WTC11 (cell line): ENCODE measurements around the gene PUS1.

Experiments used
- HMGA2 ChIP-seq: fragments of 250-450 bp; sonication (Bioruptor Pico); IDR thresholded peaks from 2 replicates; pipeline ENCODE4 v1.4.0; 2021; ENCODE audit warnings: mild to moderate bottlenecking, moderate library complexity
- SMAD4 ChIP-seq: sonication (generic); formaldehyde crosslinking; IDR thresholded peaks from 2 replicates; pipeline ENCODE4 v1.8.0; 2022; ENCODE audit warnings: mild to moderate bottlenecking, missing genetic modification reagents
- TF ChIP-seq, protein P1 (sequence below): fragments of 200-600 bp; IDR thresholded peaks from 2 replicates; pipeline ENCODE4 v1.8.0; 2022; ENCODE audit warnings: antibody characterized with exemption
- TF ChIP-seq, protein P2 (sequence below): sonication (generic); formaldehyde crosslinking; IDR thresholded peaks from 2 replicates; pipeline ENCODE4 v1.8.1; 2022; ENCODE audit warnings: mild to moderate bottlenecking, moderate library complexity, missing genetic modification reagents
- TF ChIP-seq, protein P3 (sequence below): sonication (generic); formaldehyde crosslinking; conservative IDR thresholded peaks from 2 replicates; pipeline ENCODE4 v1.8.1; 2022; ENCODE audit warnings: mild to moderate bottlenecking, missing genetic modification reagents
- TF ChIP-seq, protein P4 (sequence below): sonication (generic); formaldehyde crosslinking; IDR thresholded peaks from 2 replicates; pipeline ENCODE4 v1.8.0; 2022; ENCODE audit warnings: mild to moderate bottlenecking, missing genetic modification reagents
- TF ChIP-seq, protein P5 (sequence below): sonication (generic); formaldehyde crosslinking; IDR thresholded peaks from 2 replicates; pipeline ENCODE4 v1.8.1; 2023; ENCODE audit warnings: mild to moderate bottlenecking, missing genetic modification reagents, moderate library complexity
- TF ChIP-seq, protein P6 (sequence below): sonication (generic); formaldehyde crosslinking; IDR thresholded peaks from 2 replicates; pipeline ENCODE4 v1.8.1; 2023; ENCODE audit warnings: mild to moderate bottlenecking, missing genetic modification reagents, borderline replicate concordance
- TF ChIP-seq, protein P7 (sequence below): sonication (generic); formaldehyde crosslinking; IDR thresholded peaks from 2 replicates; pipeline ENCODE4 v1.8.1; 2023; ENCODE audit warnings: mild to moderate bottlenecking, missing genetic modification reagents, moderate library complexity
- TF ChIP-seq, protein P8 (sequence below): sonication (generic); formaldehyde crosslinking; IDR thresholded peaks from 2 replicates; pipeline ENCODE4 v1.8.1; 2022; ENCODE audit warnings: missing genetic modification reagents, borderline replicate concordance

DNA sequence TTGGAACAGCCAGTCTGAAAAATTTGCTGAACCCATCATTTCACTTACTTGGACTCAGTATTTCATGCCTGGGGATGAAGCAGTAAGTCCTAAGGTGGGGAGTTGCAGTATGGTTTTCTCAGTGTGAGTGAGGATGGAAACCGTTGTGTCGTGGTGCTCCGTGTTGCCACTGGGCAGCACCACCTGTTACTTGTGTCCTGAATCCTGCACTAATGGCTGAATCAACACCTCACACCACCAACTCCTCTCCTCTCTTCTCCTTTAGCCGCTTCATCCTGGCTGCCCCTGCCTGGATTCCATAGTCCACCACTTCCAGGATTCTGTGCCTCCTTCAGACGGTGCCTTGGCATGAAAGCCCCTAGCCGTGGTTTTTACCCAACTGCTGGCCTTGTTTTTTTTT, 17.7 kb downstream of the PUS1 start:
- TF ChIP-seq, protein P1, sequence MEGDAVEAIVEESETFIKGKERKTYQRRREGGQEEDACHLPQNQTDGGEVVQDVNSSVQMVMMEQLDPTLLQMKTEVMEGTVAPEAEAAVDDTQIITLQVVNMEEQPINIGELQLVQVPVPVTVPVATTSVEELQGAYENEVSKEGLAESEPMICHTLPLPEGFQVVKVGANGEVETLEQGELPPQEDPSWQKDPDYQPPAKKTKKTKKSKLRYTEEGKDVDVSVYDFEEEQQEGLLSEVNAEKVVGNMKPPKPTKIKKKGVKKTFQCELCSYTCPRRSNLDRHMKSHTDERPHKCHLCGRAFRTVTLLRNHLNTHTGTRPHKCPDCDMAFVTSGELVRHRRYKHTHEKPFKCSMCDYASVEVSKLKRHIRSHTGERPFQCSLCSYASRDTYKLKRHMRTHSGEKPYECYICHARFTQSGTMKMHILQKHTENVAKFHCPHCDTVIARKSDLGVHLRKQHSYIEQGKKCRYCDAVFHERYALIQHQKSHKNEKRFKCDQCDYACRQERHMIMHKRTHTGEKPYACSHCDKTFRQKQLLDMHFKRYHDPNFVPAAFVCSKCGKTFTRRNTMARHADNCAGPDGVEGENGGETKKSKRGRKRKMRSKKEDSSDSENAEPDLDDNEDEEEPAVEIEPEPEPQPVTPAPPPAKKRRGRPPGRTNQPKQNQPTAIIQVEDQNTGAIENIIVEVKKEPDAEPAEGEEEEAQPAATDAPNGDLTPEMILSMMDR, result no peak
- no peak for TF ChIP-seq HMGA2 (CRISPR knock-in tag)
- TF ChIP-seq, protein P2, sequence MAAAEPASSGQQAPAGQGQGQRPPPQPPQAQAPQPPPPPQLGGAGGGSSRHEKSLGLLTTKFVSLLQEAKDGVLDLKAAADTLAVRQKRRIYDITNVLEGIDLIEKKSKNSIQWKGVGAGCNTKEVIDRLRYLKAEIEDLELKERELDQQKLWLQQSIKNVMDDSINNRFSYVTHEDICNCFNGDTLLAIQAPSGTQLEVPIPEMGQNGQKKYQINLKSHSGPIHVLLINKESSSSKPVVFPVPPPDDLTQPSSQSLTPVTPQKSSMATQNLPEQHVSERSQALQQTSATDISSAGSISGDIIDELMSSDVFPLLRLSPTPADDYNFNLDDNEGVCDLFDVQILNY (CRISPR knock-in tag), result no peak
- TF ChIP-seq, protein P3, sequence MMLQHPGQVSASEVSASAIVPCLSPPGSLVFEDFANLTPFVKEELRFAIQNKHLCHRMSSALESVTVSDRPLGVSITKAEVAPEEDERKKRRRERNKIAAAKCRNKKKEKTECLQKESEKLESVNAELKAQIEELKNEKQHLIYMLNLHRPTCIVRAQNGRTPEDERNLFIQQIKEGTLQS (CRISPR knock-in tag), result no peak
- TF ChIP-seq, protein P4, sequence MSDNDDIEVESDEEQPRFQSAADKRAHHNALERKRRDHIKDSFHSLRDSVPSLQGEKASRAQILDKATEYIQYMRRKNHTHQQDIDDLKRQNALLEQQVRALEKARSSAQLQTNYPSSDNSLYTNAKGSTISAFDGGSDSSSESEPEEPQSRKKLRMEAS, result no peak
- TF ChIP-seq, protein P5, sequence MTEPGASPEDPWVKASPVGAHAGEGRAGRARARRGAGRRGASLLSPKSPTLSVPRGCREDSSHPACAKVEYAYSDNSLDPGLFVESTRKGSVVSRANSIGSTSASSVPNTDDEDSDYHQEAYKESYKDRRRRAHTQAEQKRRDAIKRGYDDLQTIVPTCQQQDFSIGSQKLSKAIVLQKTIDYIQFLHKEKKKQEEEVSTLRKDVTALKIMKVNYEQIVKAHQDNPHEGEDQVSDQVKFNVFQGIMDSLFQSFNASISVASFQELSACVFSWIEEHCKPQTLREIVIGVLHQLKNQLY (CRISPR knock-in tag), result no peak
- no peak for TF ChIP-seq SMAD4
- TF ChIP-seq, protein P6, sequence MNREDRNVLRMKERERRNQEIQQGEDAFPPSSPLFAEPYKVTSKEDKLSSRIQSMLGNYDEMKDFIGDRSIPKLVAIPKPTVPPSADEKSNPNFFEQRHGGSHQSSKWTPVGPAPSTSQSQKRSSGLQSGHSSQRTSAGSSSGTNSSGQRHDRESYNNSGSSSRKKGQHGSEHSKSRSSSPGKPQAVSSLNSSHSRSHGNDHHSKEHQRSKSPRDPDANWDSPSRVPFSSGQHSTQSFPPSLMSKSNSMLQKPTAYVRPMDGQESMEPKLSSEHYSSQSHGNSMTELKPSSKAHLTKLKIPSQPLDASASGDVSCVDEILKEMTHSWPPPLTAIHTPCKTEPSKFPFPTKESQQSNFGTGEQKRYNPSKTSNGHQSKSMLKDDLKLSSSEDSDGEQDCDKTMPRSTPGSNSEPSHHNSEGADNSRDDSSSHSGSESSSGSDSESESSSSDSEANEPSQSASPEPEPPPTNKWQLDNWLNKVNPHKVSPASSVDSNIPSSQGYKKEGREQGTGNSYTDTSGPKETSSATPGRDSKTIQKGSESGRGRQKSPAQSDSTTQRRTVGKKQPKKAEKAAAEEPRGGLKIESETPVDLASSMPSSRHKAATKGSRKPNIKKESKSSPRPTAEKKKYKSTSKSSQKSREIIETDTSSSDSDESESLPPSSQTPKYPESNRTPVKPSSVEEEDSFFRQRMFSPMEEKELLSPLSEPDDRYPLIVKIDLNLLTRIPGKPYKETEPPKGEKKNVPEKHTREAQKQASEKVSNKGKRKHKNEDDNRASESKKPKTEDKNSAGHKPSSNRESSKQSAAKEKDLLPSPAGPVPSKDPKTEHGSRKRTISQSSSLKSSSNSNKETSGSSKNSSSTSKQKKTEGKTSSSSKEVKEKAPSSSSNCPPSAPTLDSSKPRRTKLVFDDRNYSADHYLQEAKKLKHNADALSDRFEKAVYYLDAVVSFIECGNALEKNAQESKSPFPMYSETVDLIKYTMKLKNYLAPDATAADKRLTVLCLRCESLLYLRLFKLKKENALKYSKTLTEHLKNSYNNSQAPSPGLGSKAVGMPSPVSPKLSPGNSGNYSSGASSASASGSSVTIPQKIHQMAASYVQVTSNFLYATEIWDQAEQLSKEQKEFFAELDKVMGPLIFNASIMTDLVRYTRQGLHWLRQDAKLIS (CRISPR knock-in tag), result no peak
- TF ChIP-seq, protein P7, sequence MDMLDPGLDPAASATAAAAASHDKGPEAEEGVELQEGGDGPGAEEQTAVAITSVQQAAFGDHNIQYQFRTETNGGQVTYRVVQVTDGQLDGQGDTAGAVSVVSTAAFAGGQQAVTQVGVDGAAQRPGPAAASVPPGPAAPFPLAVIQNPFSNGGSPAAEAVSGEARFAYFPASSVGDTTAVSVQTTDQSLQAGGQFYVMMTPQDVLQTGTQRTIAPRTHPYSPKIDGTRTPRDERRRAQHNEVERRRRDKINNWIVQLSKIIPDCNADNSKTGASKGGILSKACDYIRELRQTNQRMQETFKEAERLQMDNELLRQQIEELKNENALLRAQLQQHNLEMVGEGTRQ (CRISPR knock-in tag), result no peak
- TF ChIP-seq, protein P8, sequence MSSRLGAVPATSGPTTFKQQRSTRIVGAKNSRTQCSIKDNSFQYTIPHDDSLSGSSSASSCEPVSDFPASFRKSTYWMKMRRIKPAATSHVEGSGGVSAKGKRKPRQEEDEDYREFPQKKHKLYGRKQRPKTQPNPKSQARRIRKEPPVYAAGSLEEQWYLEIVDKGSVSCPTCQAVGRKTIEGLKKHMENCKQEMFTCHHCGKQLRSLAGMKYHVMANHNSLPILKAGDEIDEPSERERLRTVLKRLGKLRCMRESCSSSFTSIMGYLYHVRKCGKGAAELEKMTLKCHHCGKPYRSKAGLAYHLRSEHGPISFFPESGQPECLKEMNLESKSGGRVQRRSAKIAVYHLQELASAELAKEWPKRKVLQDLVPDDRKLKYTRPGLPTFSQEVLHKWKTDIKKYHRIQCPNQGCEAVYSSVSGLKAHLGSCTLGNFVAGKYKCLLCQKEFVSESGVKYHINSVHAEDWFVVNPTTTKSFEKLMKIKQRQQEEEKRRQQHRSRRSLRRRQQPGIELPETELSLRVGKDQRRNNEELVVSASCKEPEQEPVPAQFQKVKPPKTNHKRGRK (CRISPR knock-in tag), result no peak
